IMR-90 (cell line): ENCODE measurements around the gene CHST14. TPM values are rescaled to one million over a fixed set of nuclear protein-coding genes. Genes with fewer than 3 reads are reported as not detected.

ENCODE experiments used
- ATAC-seq: fragments of 200-7000 bp; cut with Tn5 transposase; 2 replicates; pipeline ENCODE4 v1.9.1; 2020; ENCODE audit warnings: low read depth, mild to moderate bottlenecking, moderate library complexity
- BruUV-seq: library from RNA; stranded (reverse); fragments of 400-500 nt; replicated peaks from 2 replicates; lab custom pipeline; 2021; lab: Mats Ljungman, UMichigan
- CTCF ChIA-PET: fragments of 300-600 bp; formaldehyde crosslinking; extraction: SDS; loops from one replicate; lab custom pipeline; 2021; ENCODE audit warnings: antibody characterized with exemption; lab: Yijun Ruan, JAX
- POLR2A ChIA-PET: fragments of 300-600 bp; sonication (Branson Sonifier 250); formaldehyde crosslinking; loops from one replicate; lab custom pipeline; 2022; ENCODE audit warnings: antibody characterized with exemption; ENCODE audit not compliant: unreplicated experiment; lab: Charles Lee
- DNase-seq: peaks from one replicate; pipeline ENCODE4 v3.0.0; 2013
- H2AFZ ChIP-seq: replicated peaks from 2 replicates; pipeline ENCODE3; 2013; ENCODE audit warnings: low read length, mild to moderate bottlenecking; ENCODE audit not compliant: poor library complexity
- H2AK5ac ChIP-seq: 2 replicates; pipeline ENCODE4 v1.6.1; 2013; ENCODE audit warnings: low read depth, low read length, inconsistent platforms
- H2AK9ac ChIP-seq: replicated peaks from 2 replicates; pipeline ENCODE3; 2013; ENCODE audit warnings: mild to moderate bottlenecking, low read depth, low read length, moderate library complexity; ENCODE audit not compliant: poor library complexity
- H2BK120ac ChIP-seq: 2 replicates; pipeline ENCODE4 v1.6.1; 2013; ENCODE audit warnings: low read depth, low read length, inconsistent platforms
- H2BK15ac ChIP-seq: 3 replicates; pipeline ENCODE4 v1.6.1; 2013; ENCODE audit warnings: low read depth, low read length, inconsistent platforms
- H2BK20ac ChIP-seq: 2 replicates; pipeline ENCODE4 v1.6.1; 2013; ENCODE audit warnings: low read depth, mild to moderate bottlenecking, inconsistent platforms, low read length, moderate library complexity
- H2BK5ac ChIP-seq: 2 replicates; pipeline ENCODE4 v1.6.1; 2013; ENCODE audit warnings: mild to moderate bottlenecking, low read depth, low read length, inconsistent platforms; ENCODE audit not compliant: poor library complexity, severe bottlenecking
- H3K14ac ChIP-seq: replicated peaks from 2 replicates; pipeline ENCODE4 v1.6.1; 2013; ENCODE audit warnings: low read depth, low read length, inconsistent platforms
- H3K18ac ChIP-seq: 2 replicates; pipeline ENCODE4 v1.6.1; 2013; ENCODE audit warnings: low read depth, low read length, control low read depth
- H3K23ac ChIP-seq: 2 replicates; pipeline ENCODE4 v1.6.1; 2013; ENCODE audit warnings: low read depth, low read length, inconsistent platforms
- H3K27ac ChIP-seq: 2 replicates; pipeline ENCODE4 v1.5.1; 2013; ENCODE audit warnings: mild to moderate bottlenecking, control low read depth, low read length; ENCODE audit not compliant: insufficient read depth
- H3K27me3 ChIP-seq: 2 replicates; pipeline ENCODE4 v1.6.1; 2013; ENCODE audit warnings: low read length; ENCODE audit not compliant: control insufficient read depth, insufficient read depth
- H3K36me3 ChIP-seq: 2 replicates; pipeline ENCODE4 v1.6.1; 2013; ENCODE audit warnings: low read length, mixed read lengths; ENCODE audit not compliant: control insufficient read depth, insufficient read depth
- H3K4ac ChIP-seq: 2 replicates; pipeline ENCODE4 v1.6.1; 2013; ENCODE audit warnings: low read depth, low read length, inconsistent platforms
- H3K4me1 ChIP-seq: 2 replicates; pipeline ENCODE4 v1.6.1; 2013; ENCODE audit warnings: low read length, mixed read lengths; ENCODE audit not compliant: control insufficient read depth, insufficient read depth
- H3K4me2 ChIP-seq: 2 replicates; pipeline ENCODE4 v1.6.1; 2013; ENCODE audit warnings: low read depth, mild to moderate bottlenecking, control low read depth, low read length, moderate library complexity
- H3K4me3 ChIP-seq: 2 replicates; pipeline ENCODE4 v1.5.1; 2013; ENCODE audit warnings: low read depth, mild to moderate bottlenecking, control low read depth, low read length, moderate library complexity; ENCODE audit not compliant: insufficient read depth
- H3K56ac ChIP-seq: 2 replicates; pipeline ENCODE4 v1.6.1; 2013; ENCODE audit warnings: low read length, inconsistent platforms; ENCODE audit not compliant: insufficient read depth; ENCODE audit errors: extremely low read depth
- H3K79me1 ChIP-seq, 2 experiments: 2 replicates each; pipeline ENCODE4 v1.6.1; 2013; ENCODE audit warnings: low read length in 2 of 2, inconsistent platforms in 1 of 2, low read depth in 1 of 2
- H3K9ac ChIP-seq: 2 replicates; pipeline ENCODE4 v1.6.1; 2013; ENCODE audit warnings: low read depth, low read length, control low read depth
- H3K9me1 ChIP-seq: 2 replicates; pipeline ENCODE4 v1.6.1; 2013; ENCODE audit warnings: low read length, inconsistent platforms; ENCODE audit not compliant: insufficient read depth
- H3K9me3 ChIP-seq: 2 replicates; pipeline ENCODE4 v1.6.1; 2013; ENCODE audit warnings: low read length; ENCODE audit not compliant: control insufficient read depth, insufficient read depth
- H4K20me1 ChIP-seq: 2 replicates; pipeline ENCODE4 v1.6.1; 2013; ENCODE audit warnings: low read length, inconsistent platforms; ENCODE audit not compliant: insufficient read depth
- H4K5ac ChIP-seq: 2 replicates; pipeline ENCODE4 v1.6.1; 2013; ENCODE audit warnings: mild to moderate bottlenecking, low read depth, low read length, control low read depth
- H4K8ac ChIP-seq, 2 experiments: 2 replicates each; pipeline ENCODE4 v1.6.1; 2013; ENCODE audit warnings: low read depth in 2 of 2, low read length in 2 of 2, control low read depth in 1 of 2, inconsistent platforms in 1 of 2
- H4K91ac ChIP-seq: 2 replicates; pipeline ENCODE4 v1.6.1; 2013; ENCODE audit warnings: low read depth, low read length, inconsistent platforms; ENCODE audit not compliant: insufficient read depth
- RFX5 ChIP-seq: IDR thresholded peaks from 2 replicates; pipeline ENCODE4 v1.8.0; 2012; ENCODE audit warnings: low read depth, mild to moderate bottlenecking, low read length, moderate library complexity
- WGBS, 2 experiments: methylation state at CpG; one replicate each; pipeline versions ENCODE4 v1.1.5 to v1.1.7; 2013; ENCODE audit warnings: missing lambda C conversion rate in 2 of 2; ENCODE audit not compliant: insufficient read length in 1 of 2; ENCODE audit errors: extremely low coverage in 2 of 2; 5-methylcytosine and 5-hydroxymethylcytosine counted together
- dilution Hi-C: fragments of 300-500 bp; cut with HindIII; formaldehyde crosslinking; loops from one replicate; pipeline ENCODE4 v1.14.3; 2018; ENCODE audit warnings: low sequenced_read_pairs; ENCODE audit not compliant: unreplicated experiment
- in situ Hi-C: fragments of 300-500 bp; cut with MboI; formaldehyde crosslinking; loops from 3 replicates; pipeline ENCODE4 v1.14.3; 2019; ENCODE audit warnings: low sequenced_read_pairs, inconsistent platforms, mixed read lengths
- intact Hi-C: fragments of 100-400 bp; cut with micrococcal nuclease; formaldehyde crosslinking; loops from 2 replicates; pipeline ENCODE4 v1.10.0; 2022
- polyA plus RNA-seq, 3 experiments: library from polyadenylated mRNA; depleted of rRNA; stranded (reverse); fragments of >200 nt; gene quantifications; 2 replicates each; pipeline ENCODE4 v1.2.3, GENCODE V29; 2012; ENCODE audit warnings: low replicate concordance in 1 of 3
- total RNA-seq: library from RNA; depleted of rRNA; stranded (reverse); fragments of >200 nt; gene quantifications from 2 replicates; pipeline ENCODE4 v1.2.3, GENCODE V29; 2012

CHST14 gene
- total and polyA plus RNA-seq, 2 of the 4 experiments (the other 2 are of a cell fraction): 3.8 to 19.5 TPM

- peak; percentile 10 for DNase-seq
- Histone ChIP-seq H3K27me3 (peaks cover 9% of the 10 kb centered on the region), H3K56ac (no peak overlapping the region), H2BK20ac (no peak overlapping the region), H3K4ac (peak overlapping the region; percentile 88), H4K91ac (peak overlapping the region; percentile 76), H2BK15ac (no peak overlapping the region), H3K9ac (peak overlapping the region; percentile 89), H2BK5ac (no peak overlapping the region), H3K36me3 (peaks cover 9% of the 10 kb centered on the region; the same call in 1 of the 2 replicates), H3K9me1 (peaks cover 16% of the 10 kb centered on the region), H3K9me3 (no peaks in the 10 kb centered on the region), H3K27ac (peak overlapping the region; percentile 83), H3K4me1 (peaks cover 12% of the 10 kb centered on the region), H3K18ac (peak overlapping the region; percentile 54; the same call in 1 of the 2 replicates), H2AFZ (peak overlapping the region; percentile 92), H3K4me2 (peak overlapping the region; percentile 92), H4K5ac (peak overlapping the region; percentile 47), H4K8ac (peak overlapping the region; percentile 71 to 72), H3K14ac (peak overlapping the region; percentile 89), H3K79me1 (peaks cover 6 to 18% of the 10 kb centered on the region in 2 experiments; a peak in 3 of 4 replicates), H2BK120ac (no peak overlapping the region), H2AK9ac (peak overlapping the region; percentile 91), H2AK5ac (peak overlapping the region; percentile 71; the same call in 1 of the 2 replicates), H3K4me3 (peak overlapping the region; percentile 61), H4K20me1 (no peaks in the 10 kb centered on the region), H3K23ac (peak overlapping the region; percentile 84; the same call in 1 of the 2 replicates)
- intact Hi-C loops (loop anchor here (1.0 kb wide), 1 partner anchor 36 kb away; no protein-coding TSS in a partner anchor), dilution Hi-C loops (no loop called here), in situ Hi-C loops (no loop called here)
- POLR2A ChIA-PET: no interaction called here
- WGBS, 2 experiments: 20% methylated on average over 14 of the region's 16 CpGs; no CpG with 5 or more reads in 1 of the 2 experiments
- TF ChIP-seq RFX5: no peak
- CTCF ChIA-PET: no interaction called here
- no TSS peak for BruUV-seq
- ATAC-seq: peak; percentile 12
Measured at GRCh38 chr15:40471808-40472150, 995 bp downstream of the CHST14 start.
